GM13976 (cell line): ENCODE results near the gene TTC32.

Experiments
- DNase-seq: peaks from one replicate; pipeline ENCODE4 v3.0.0; 2012; ENCODE audit warnings: low spot score
- CTCF ChIP-seq: IDR thresholded peaks from 2 replicates; pipeline ENCODE4 v1.5.1; 2012; ENCODE audit warnings: borderline replicate concordance, mild to moderate bottlenecking; ENCODE audit not compliant: insufficient read depth; ENCODE audit errors: extremely low read depth, missing control alignments, control extremely low read depth
- in situ Hi-C: fragments of 300-500 bp; cut with MboI; formaldehyde crosslinking; loops from one replicate; pipeline ENCODE4 v1.12.0; 2022; ENCODE audit warnings: low sequenced_read_pairs, mixed read lengths, inconsistent platforms; ENCODE audit not compliant: unreplicated experiment

Gene TTC32

GRCh38 chr2:19916385-19916950 is 14.7 kb upstream of the TTC32 start:
- no peak for TF ChIP-seq CTCF
- no peak for DNase-seq
- in situ Hi-C loops: no loop called here

- no peak for TF ChIP-seq CTCF
- no peak for DNase-seq
- in situ Hi-C loops: no loop called here
These were observed 12.6 kb upstream of the TTC32 start for GRCh38 chr2:19914266-19914975.

GRCh38 chr2:19911808-19912509 is 10.2 kb upstream of the TTC32 start:
- no peak for TF ChIP-seq CTCF
- DNase-seq: no peak
- in situ Hi-C loops: no loop called here

- in situ Hi-C loops: no loop called here
- TF ChIP-seq CTCF: no peak
These were observed 495 bp upstream of the TTC32 start for GRCh38 chr2:19902216-19902740.

GRCh38 chr2:19900931-19901441 is 797 bp downstream of the TTC32 start:
- in situ Hi-C loops: no loop called here
- no peak for DNase-seq
- TF ChIP-seq CTCF: no peak

More at GRCh38 chr2:19902216-19902740, 495 bp upstream of the TTC32 start:
- DNase-seq: no peak

- TF ChIP-seq CTCF: no peak
- DNase-seq: no peak
- in situ Hi-C loops: no loop called here
These were observed 1.5 kb downstream of the TTC32 start for GRCh38 chr2:19899985-19900930.
